Urothelium cell line (cell line): ENCODE data around the gene HPCAL4.

Experiments
- DNase-seq: peaks from one replicate; pipeline ENCODE4 v3.0.0; 2011; ENCODE audit warnings: low spot score, mixed read lengths
- FAIRE-seq: peaks from 2 replicates; lab custom pipeline; 2011; peaks lifted over from hg19 to GRCh38; lab: Jason Lieb, UNC

HPCAL4 gene

GRCh38 chr1:39704757-39705156 lies 13.5 kb upstream of the HPCAL4 start:
- FAIRE-seq = no peak
- DNase-seq = no peak

- DNase-seq (no peak), FAIRE-seq (no peak)
Observed at GRCh38 chr1:39701049-39701439, 9.8 kb upstream of the HPCAL4 start.

- DNase-seq (no peak), FAIRE-seq (no peak)
Observed at GRCh38 chr1:39700348-39700747, 9.1 kb upstream of the HPCAL4 start.

- no peak for DNase-seq
Observed at GRCh38 chr1:39699419-39699818, 8.2 kb upstream of the HPCAL4 start.

GRCh38 chr1:39698568-39698967 lies 7.3 kb upstream of the HPCAL4 start:
- no peak for FAIRE-seq

More at GRCh38 chr1:39699419-39699818, 8.2 kb upstream of the HPCAL4 start:
- FAIRE-seq = no peak

GRCh38 chr1:39696448-39696847 lies 5.2 kb upstream of the HPCAL4 start:
- FAIRE-seq (no peak), DNase-seq (no peak)

More at GRCh38 chr1:39698568-39698967, 7.3 kb upstream of the HPCAL4 start:
- DNase-seq = no peak

GRCh38 chr1:39695016-39695415 lies 3.8 kb upstream of the HPCAL4 start:
- DNase-seq = no peak
- FAIRE-seq = no peak

GRCh38 chr1:39694026-39694425 lies 2.8 kb upstream of the HPCAL4 start:
- no peak for DNase-seq
- FAIRE-seq = no peak

GRCh38 chr1:39692152-39693074 lies 1.2 kb upstream of the HPCAL4 start:
- no peak for DNase-seq
- no peak for FAIRE-seq

- FAIRE-seq = no peak
- DNase-seq = no peak
Observed at GRCh38 chr1:39690794-39691382, 345 bp downstream of the HPCAL4 start.

GRCh38 chr1:39690225-39690624 lies 1.0 kb downstream of the HPCAL4 start:
- FAIRE-seq = no peak

GRCh38 chr1:39689635-39690034 lies 1.6 kb downstream of the HPCAL4 start:
- no peak for FAIRE-seq
- no peak for DNase-seq

More at GRCh38 chr1:39690225-39690624, 1.0 kb downstream of the HPCAL4 start:
- DNase-seq = no peak

- no peak for FAIRE-seq
- DNase-seq = no peak
Observed at GRCh38 chr1:39689214-39689613, 2.0 kb downstream of the HPCAL4 start.

GRCh38 chr1:39688706-39689105 lies 2.5 kb downstream of the HPCAL4 start:
- FAIRE-seq = no peak
- no peak for DNase-seq

- FAIRE-seq = no peak
Observed at GRCh38 chr1:39687243-39687642, 4.0 kb downstream of the HPCAL4 start.

GRCh38 chr1:39685071-39685470 lies 6.2 kb downstream of the HPCAL4 start:
- DNase-seq = no peak
- FAIRE-seq = no peak

More at GRCh38 chr1:39687243-39687642, 4.0 kb downstream of the HPCAL4 start:
- DNase-seq = no peak

GRCh38 chr1:39684313-39684664 lies 6.9 kb downstream of the HPCAL4 start:
- DNase-seq (no peak), FAIRE-seq (no peak)

GRCh38 chr1:39683591-39684312 lies 7.5 kb downstream of the HPCAL4 start:
- DNase-seq = no peak
- no peak for FAIRE-seq

- FAIRE-seq = no peak
Observed at GRCh38 chr1:39681999-39682398, 9.2 kb downstream of the HPCAL4 start.

GRCh38 chr1:39681294-39681693 lies 9.9 kb downstream of the HPCAL4 start:
- FAIRE-seq (no peak), DNase-seq (no peak)

More at GRCh38 chr1:39681999-39682398, 9.2 kb downstream of the HPCAL4 start:
- DNase-seq = no peak

- FAIRE-seq = no peak
Observed at GRCh38 chr1:39680751-39681150, 10.5 kb downstream of the HPCAL4 start.

More at GRCh38 chr1:39680751-39681150, 10.5 kb downstream of the HPCAL4 start:
- no peak for DNase-seq
